Endothelial cell of umbilical vein (primary cell): Measurements from ENCODE around the gene IGF2R. TPM values are rescaled to one million over a fixed set of nuclear protein-coding genes. Genes with fewer than 3 reads are reported as not detected.

Experiments used
- BruUV-seq: library from RNA; stranded (reverse); fragments of 400-500 nt; replicated peaks from 2 replicates; lab custom pipeline; 2021; lab: Mats Ljungman, UMichigan
- CTCF ChIA-PET: fragments of 300-600, 350-600 bp; sonication (Branson Sonifier 250); formaldehyde crosslinking; loops from one replicate; lab custom pipeline; 2021; ENCODE audit warnings: antibody characterized with exemption, inconsistent platforms; lab: Charles Lee
- POLR2A ChIA-PET: fragments of 300-600, 350-600 bp; sonication (Branson Sonifier 250); formaldehyde crosslinking; loops from one replicate; lab custom pipeline; 2021; ENCODE audit warnings: antibody characterized with exemption, inconsistent platforms; lab: Charles Lee
- DNase-seq: peaks from one replicate; pipeline ENCODE4 v3.0.0-alpha.2; 2011; ENCODE audit warnings: low read depth, low spot score
- FAIRE-seq: peaks from 2 replicates; lab custom pipeline; 2011; peaks lifted over from hg19 to GRCh38; lab: Jason Lieb, UNC
- H2AFZ ChIP-seq: 2 replicates; pipeline ENCODE4 v1.6.0; 2012; ENCODE audit warnings: low read depth, low read length, control low read depth, inconsistent platforms
- H3K27ac ChIP-seq: 2 replicates; pipeline ENCODE4 v1.5.1; 2011; ENCODE audit warnings: low read depth, mild to moderate bottlenecking, control low read depth, low read length, moderate library complexity; ENCODE audit not compliant: insufficient read depth
- H3K27me3 ChIP-seq, 2 experiments: 2 replicates each; pipeline versions ENCODE4 v1.6.0 to v1.6.1; 2011; ENCODE audit warnings: low read length in 2 of 2, mixed read lengths in 1 of 2; ENCODE audit not compliant: control insufficient read depth in 2 of 2, insufficient read depth in 2 of 2
- H3K36me3 ChIP-seq, 2 experiments: 2 replicates in 1 of 2; 3 replicates in 1 of 2; pipeline ENCODE4 v1.5.1; 2011; ENCODE audit warnings: low read length in 2 of 2, mild to moderate bottlenecking in 1 of 2, moderate library complexity in 1 of 2; ENCODE audit not compliant: control insufficient read depth in 2 of 2, insufficient read depth in 2 of 2; ENCODE audit errors: extremely low read depth in 1 of 2
- H3K4me1 ChIP-seq: 3 replicates; pipeline ENCODE4 v1.5.1; 2011; ENCODE audit warnings: mild to moderate bottlenecking, low read length; ENCODE audit not compliant: control insufficient read depth, insufficient read depth; ENCODE audit errors: extremely low read depth
- H3K4me2 ChIP-seq: 2 replicates; pipeline ENCODE4 v1.6.1; 2011; ENCODE audit warnings: low read length, control low read depth, mixed read lengths; ENCODE audit not compliant: insufficient read depth
- H3K4me3 ChIP-seq, 3 experiments: fragments of 200-600 bp in 1 of 3; sonication (generic), shearing (Covaris generic) in 1 of 3; replicated peaks in 1 of 3; 2 replicates each; pipeline ENCODE4 v1.5.1; 2011 to 2016; ENCODE audit warnings: control low read depth in 3 of 3, low read length in 3 of 3, mild to moderate bottlenecking in 2 of 3, inconsistent platforms in 1 of 3, low read depth in 1 of 3, moderate library complexity in 1 of 3; ENCODE audit not compliant: insufficient read depth in 1 of 3
- H3K79me2 ChIP-seq: 2 replicates; pipeline ENCODE4 v1.6.0; 2012; ENCODE audit warnings: low read length, inconsistent platforms; ENCODE audit not compliant: control insufficient read depth, insufficient read depth
- H3K9ac ChIP-seq: replicated peaks from 2 replicates; pipeline ENCODE3; 2011; ENCODE audit warnings: low read length, control low read depth; ENCODE audit not compliant: insufficient read depth; ENCODE audit errors: extremely low read depth
- H3K9me1 ChIP-seq: replicated peaks from 3 replicates; pipeline ENCODE4 v1.6.0; 2011; ENCODE audit warnings: mild to moderate bottlenecking, low read length; ENCODE audit not compliant: control insufficient read depth, insufficient read depth; ENCODE audit errors: extremely low read depth
- H3K9me3 ChIP-seq: replicated peaks from 2 replicates; pipeline ENCODE4 v1.5.1; 2012; ENCODE audit warnings: low read length, inconsistent platforms; ENCODE audit not compliant: control insufficient read depth, insufficient read depth
- H4K20me1 ChIP-seq: replicated peaks from 2 replicates; pipeline ENCODE3; 2011; ENCODE audit warnings: mild to moderate bottlenecking, low read length; ENCODE audit not compliant: control insufficient read depth, insufficient read depth; ENCODE audit errors: extremely low read depth
- CTCF ChIP-seq, 2 donors: IDR thresholded peaks; 1 replicate in 1 of 2; 2 replicates in 1 of 2; pipeline ENCODE4 v1.5.1; 2011; ENCODE audit warnings: low read length in 2 of 2, mild to moderate bottlenecking in 2 of 2, moderate library complexity in 2 of 2, control low read depth in 1 of 2, inconsistent platforms in 1 of 2, low read depth in 1 of 2; ENCODE audit not compliant: insufficient read depth in 1 of 2; ENCODE audit errors: extremely low read depth in 1 of 2
- EZH2 ChIP-seq: IDR thresholded peaks from 2 replicates; pipeline ENCODE4 v1.6.1; 2012; ENCODE audit warnings: borderline replicate concordance, low read depth, mild to moderate bottlenecking, moderate library complexity, low read length, inconsistent platforms; ENCODE audit not compliant: severe bottlenecking
- FOS ChIP-seq: IDR thresholded peaks from 2 replicates; pipeline ENCODE4 v1.6.1; 2011; ENCODE audit warnings: mild to moderate bottlenecking, low read length, moderate library complexity, borderline replicate concordance; ENCODE audit not compliant: insufficient read depth
- JUN ChIP-seq: IDR thresholded peaks from 2 replicates; pipeline ENCODE4 v1.6.1; 2011; ENCODE audit warnings: borderline replicate concordance, low read depth; ENCODE audit not compliant: insufficient read length, insufficient read depth
- MAX ChIP-seq: IDR thresholded peaks from 2 replicates; pipeline ENCODE4 v1.6.1; 2011; ENCODE audit not compliant: insufficient read depth, insufficient read length
- POLR2A ChIP-seq: IDR thresholded peaks from 2 replicates; pipeline ENCODE4 v1.6.1; 2012; ENCODE audit warnings: low read depth, mild to moderate bottlenecking, control low read depth, low read length
- dilution Hi-C: fragments of 300-500 bp; cut with MboI; formaldehyde crosslinking; loops from one replicate; pipeline ENCODE4 v1.15.0; 2019; ENCODE audit warnings: low sequenced_read_pairs; ENCODE audit not compliant: extremely low pct_ligation_motif_present
- intact Hi-C: fragments of 100-400 bp; cut with micrococcal nuclease; formaldehyde crosslinking; loops from one replicate; pipeline ENCODE4 v1.10.0; 2022
- polyA plus RNA-seq, 4 experiments: library from polyadenylated mRNA; depleted of rRNA in 3 of 4; stranded (reverse) in 3 of 4; unstranded in 1 of 4; fragments of >200 nt; gene quantifications; 2 replicates each; pipeline versions ENCODE4 v1.2.1 to v1.2.3, GENCODE V29; 2011 to 2012; ENCODE audit warnings: missing spikeins in 1 of 4
- total RNA-seq: library from RNA; stranded (reverse); gene quantifications from 2 replicates; pipeline ENCODE4 v1.2.3, GENCODE V29; 2021

The IGF2R gene
- total and polyA plus RNA-seq, 2 donors (not counting 3 experiments of a cell fraction or from before 2014, with no cell fraction given), result 16.3 to 60.2 TPM

DNA sequence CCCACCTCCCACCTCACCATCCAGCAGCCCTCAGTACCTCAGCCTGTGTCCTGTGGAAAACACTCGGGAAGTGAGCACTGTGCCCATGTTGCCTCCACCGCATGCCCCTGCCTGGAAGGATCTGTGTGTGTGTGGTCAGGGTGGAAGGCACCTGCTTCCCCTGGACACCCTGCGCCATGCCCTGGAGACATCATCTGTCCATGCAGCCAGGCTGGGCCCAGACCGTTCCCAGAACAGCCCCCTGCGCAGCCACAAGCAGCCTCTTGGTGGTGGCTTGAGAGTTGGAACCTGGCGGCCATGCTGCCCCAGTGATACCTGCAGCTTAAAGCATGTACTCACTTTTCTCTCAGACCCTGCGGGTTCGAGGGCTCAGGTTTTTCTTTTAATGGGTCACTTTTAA lies 117.9 kb downstream of the IGF2R start:
- intact Hi-C loops, result loop anchor here (5.0 kb wide), 2 partner anchors 119 to 224 kb away; partner anchors contain the start of gene IGF2R
- no peak for FAIRE-seq
- H3K36me3 ChIP-seq, result peaks cover 0 to 20% of the 10 kb centered on the region in 2 experiments

DNA sequence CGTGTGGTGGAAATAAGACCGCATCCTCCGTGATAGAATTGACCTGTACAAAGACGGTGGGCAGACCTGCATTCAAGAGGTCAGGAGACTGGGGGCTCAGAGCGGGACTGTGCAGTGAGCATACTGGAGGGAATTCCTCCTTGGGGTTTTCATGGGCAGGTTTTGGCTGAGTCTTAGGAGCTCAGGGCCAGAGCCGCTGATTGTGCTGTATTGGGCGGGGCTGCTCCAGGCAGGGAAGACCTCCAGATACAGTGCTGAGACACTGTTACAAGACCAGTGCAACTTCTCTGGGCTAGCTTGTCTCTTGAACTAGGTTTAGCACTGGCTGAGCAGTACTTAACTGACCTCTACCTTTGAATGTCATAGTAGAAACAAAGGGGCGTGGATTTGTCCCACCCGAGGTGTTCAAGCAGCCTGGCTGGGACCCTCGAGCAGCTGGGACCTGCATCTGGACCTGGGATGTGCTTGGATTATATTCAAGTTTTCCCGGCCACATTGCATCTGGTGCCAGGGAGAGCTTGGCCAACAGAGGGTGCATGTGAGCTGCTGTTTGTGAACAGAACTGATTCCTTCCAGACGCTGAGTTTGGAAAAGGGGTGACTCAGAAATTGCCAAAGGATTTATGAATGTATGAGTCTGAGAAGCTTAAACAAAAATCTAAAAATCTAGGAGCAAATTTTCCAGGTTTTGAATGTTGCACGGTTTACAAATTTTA lies 119.3 kb downstream of the IGF2R start:
- Histone ChIP-seq H3K27me3 (no peaks in the 10 kb centered on the region), H3K4me2 (no peak overlapping the region), H3K9ac (no peak overlapping the region), H3K27ac (no peak overlapping the region), H3K4me1 (no peaks in the 10 kb centered on the region), H3K4me3 (no peak overlapping the region), H2AFZ (no peak overlapping the region), H3K79me2 (no peaks in the 10 kb centered on the region), H3K9me1 (no peaks in the 10 kb centered on the region), H4K20me1 (no peaks in the 10 kb centered on the region), H3K9me3 (no peaks in the 10 kb centered on the region), H3K36me3 (peaks cover 0 to 26% of the 10 kb centered on the region in 2 experiments)
- TF ChIP-seq CTCF (IDR thresholded peaks at IDR 0.05; ENCODE audit: extremely low read depth in 1 of 2, insufficient read depth in 1 of 2, low read depth in 1 of 2, low read length in 2 of 2) (peak; percentile 60 to 70), POLR2A (no peak), EZH2 (no peak), FOS (no peak), JUN (no peak), MAX (no peak)
- intact Hi-C loops (loop anchor here (1.0 to 5.0 kb wide), 3 partner anchors 121 to 368 kb away; partner anchors contain the start of gene IGF2R), dilution Hi-C loops (no loop called here)
- ChIA-PET POLR2A (no interaction called here), CTCF (interaction anchor here (0.8 to 3.4 kb wide), 21 partner anchors 8 to 1286 kb away, joined by 3 to 33 read pairs (median 4); partner anchors contain the start of genes IGF2R and MRPL18)
- DNase-seq, result peak; percentile 44
- FAIRE-seq, result peak; percentile 73
- no TSS peak for BruUV-seq

More for the DNA sequence above, 117.9 kb downstream of the IGF2R start:
- Histone ChIP-seq H3K4me1 (no peaks in the 10 kb centered on the region), H3K4me2 (no peak overlapping the region), H3K9ac (no peak overlapping the region), H3K9me3 (no peaks in the 10 kb centered on the region), H4K20me1 (no peaks in the 10 kb centered on the region), H3K79me2 (no peaks in the 10 kb centered on the region), H3K4me3 (no peak overlapping the region), H3K27ac (no peak overlapping the region), H3K9me1 (no peaks in the 10 kb centered on the region), H3K27me3 (no peaks in the 10 kb centered on the region), H2AFZ (no peak overlapping the region)
- dilution Hi-C loops, result no loop called here
- no TSS peak for BruUV-seq
- no peak for TF ChIP-seq JUN
- no peak for TF ChIP-seq EZH2
- CTCF ChIA-PET, result interaction anchor here (2.9 to 3.4 kb wide), 2 partner anchors 10 to 369 kb away, joined by 21 to 33 read pairs; no protein-coding TSS in a partner anchor
- no peak for DNase-seq
- POLR2A ChIA-PET, result no interaction called here
